Stimulated activated effector memory CD8-positive, alpha-beta T cell treated with anti-CD3 and anti-CD28 coated beads, Interleukin-12 subunit alpha, Interleukin-12 subunit beta, amount 100 ng/mL, for 72 hours (primary cell): ENCODE results near the gene KLHL8.

ENCODE experiments used
- ATAC-seq: fragments of 150-1000 bp; cut with Tn5 transposase; 2 replicates; pipeline ENCODE4 v1.10.0; 2021
- DNase-seq, 2 donors: peaks; one replicate each; pipeline ENCODE4 v3.0.0; 2021 to 2022; ENCODE audit warnings: low spot score in 2 of 2
- H3K27ac Mint-ChIP-seq: one replicate; pipeline ENCODE4 v1.8.0; 2022; ENCODE audit warnings: mild to moderate bottlenecking, mixed read lengths
- H3K36me3 Mint-ChIP-seq: one replicate; pipeline ENCODE4 v1.8.0; 2022; ENCODE audit warnings: mild to moderate bottlenecking, mixed read lengths
- H3K4me1 Mint-ChIP-seq: one replicate; pipeline ENCODE4 v1.8.0; 2022; ENCODE audit warnings: mixed read lengths
- H3K4me3 Mint-ChIP-seq: one replicate; pipeline ENCODE4 v1.8.0; 2022; ENCODE audit warnings: mild to moderate bottlenecking, mixed read lengths
- H3K9me3 Mint-ChIP-seq: one replicate; pipeline ENCODE4 v1.8.0; 2022; ENCODE audit warnings: mixed read lengths

KLHL8 gene

DNA sequence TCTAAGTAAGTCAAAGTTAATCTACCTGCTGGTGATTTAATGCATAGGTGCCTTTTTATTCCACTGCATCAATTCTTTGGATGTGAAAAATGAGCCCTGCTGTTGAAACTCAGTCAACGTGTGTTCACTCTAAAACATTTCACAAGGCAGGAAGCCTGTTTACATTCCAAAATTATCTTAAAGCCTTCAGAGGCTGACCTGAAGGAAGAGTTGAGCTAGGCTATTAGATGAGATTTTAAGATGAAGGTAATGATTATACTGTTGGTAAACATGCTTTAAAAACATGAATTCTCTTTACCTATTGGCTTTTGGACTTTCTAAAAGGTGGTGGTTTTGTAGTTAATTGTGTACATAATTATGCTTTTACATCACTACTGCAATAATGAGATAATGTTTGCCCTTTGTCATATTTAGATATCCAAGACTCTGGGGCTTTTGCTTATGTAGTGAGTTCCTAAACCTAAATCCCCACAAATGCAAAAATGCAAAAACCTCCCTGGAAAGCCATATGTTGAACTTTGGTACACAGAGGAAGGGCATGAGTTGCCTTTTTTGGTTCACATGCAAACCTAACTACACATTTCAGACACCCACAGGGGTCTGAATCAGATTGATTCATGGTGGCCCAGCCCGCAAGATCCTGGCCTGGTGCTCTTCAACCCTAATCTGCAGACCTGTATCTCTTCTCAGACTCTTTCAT lies 92.3 kb downstream of the KLHL8 start:
- H3K27ac Mint-ChIP-seq = no peak overlapping the region
- peaks cover 4% of the 10 kb centered on the region for H3K4me1 Mint-ChIP-seq
- H3K9me3 Mint-ChIP-seq = no peaks in the 10 kb centered on the region
- ATAC-seq = no peak
- no peak for DNase-seq
- H3K36me3 Mint-ChIP-seq = peaks cover 100% of the 10 kb centered on the region
- H3K4me3 Mint-ChIP-seq = no peak overlapping the region

DNA sequence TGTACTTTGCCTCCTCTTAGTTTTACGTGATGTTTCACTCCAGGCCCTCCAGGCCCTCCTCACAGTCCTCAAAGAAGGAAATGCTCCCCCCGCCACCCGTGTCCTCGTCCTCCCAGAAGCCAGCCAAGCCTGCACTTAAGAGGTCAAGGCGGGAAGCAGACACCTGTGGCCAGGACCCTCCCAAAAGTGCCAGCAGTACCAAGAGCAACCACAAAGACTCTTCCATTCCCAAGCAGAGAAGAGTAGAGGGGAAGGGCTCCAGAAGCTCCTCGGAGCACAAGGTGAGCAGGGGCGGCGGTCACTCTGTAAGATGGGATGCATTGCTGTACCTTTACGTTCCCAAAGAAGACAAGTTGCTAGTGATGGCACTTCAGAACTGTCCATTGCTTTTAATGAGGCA lies 94.4 kb downstream of the KLHL8 start:
- no peak for DNase-seq
- no peaks in the 10 kb centered on the region for H3K9me3 Mint-ChIP-seq
- H3K4me3 Mint-ChIP-seq = no peak overlapping the region
- H3K4me1 Mint-ChIP-seq = peaks cover 12% of the 10 kb centered on the region
- peaks cover 89% of the 10 kb centered on the region for H3K36me3 Mint-ChIP-seq
- ATAC-seq = no peak
- peak overlapping the region; percentile 52 for H3K27ac Mint-ChIP-seq

DNA sequence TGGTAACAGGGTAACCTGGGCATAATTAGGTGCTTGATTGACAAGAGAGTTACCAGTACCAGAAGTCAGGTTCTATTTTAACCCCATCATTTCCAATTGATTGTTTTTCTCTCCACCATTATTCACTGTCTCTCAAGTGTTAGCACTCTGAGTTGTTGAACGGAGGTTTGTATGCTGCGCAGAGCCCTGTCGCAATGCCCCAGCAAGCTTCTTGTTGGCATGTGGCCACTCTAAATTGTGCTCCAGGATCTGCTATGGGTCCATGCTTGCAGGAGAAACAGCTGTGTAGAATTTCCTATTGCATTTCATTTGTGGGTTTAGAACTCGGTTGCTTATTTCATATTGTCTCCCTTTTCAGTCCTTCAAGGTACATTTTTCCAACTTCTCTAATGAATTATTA lies 98.2 kb downstream of the KLHL8 start:
- DNase-seq (no peak), ATAC-seq (no peak)
- H3K27ac Mint-ChIP-seq = peak overlapping the region; percentile 15
- H3K4me1 Mint-ChIP-seq = peaks cover 23% of the 10 kb centered on the region
- H3K4me3 Mint-ChIP-seq = no peak overlapping the region
- peaks cover 76% of the 10 kb centered on the region for H3K36me3 Mint-ChIP-seq
- H3K9me3 Mint-ChIP-seq = no peaks in the 10 kb centered on the region

DNA sequence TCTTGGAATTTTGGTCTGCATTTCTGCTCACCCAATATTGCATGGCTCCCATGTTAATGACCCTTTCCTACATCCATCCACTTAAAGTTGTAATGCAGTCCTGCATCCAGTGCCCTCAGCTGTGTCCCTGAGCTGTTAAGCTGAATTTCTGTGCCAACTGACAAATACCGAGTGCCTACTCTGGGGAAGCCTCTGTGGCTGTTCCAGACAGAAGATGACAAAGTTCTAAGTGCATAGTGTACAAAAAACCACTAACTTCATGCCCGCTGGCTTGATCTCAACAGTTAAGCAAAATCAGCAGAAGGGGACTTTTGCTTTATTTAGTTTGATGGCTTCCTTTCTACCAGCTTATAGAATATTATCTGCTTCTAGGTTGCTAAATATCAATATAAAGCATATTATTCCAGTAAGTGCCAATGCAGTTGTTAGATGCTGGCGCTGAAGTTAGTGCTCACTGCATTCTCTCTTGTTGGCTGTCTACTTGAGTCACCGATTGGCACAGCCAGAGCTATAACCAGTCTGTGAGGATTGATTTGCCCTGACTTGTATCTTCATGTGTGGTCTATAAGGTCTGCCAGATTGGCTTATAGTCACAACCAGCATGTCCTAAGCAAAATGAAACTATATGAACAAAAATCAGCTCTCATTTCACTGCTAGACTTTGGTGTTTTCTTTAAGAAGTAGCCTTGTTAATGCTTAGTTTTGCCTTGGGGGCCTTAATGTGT lies 98.9 kb downstream of the KLHL8 start:
- H3K4me3 Mint-ChIP-seq = no peak overlapping the region
- peak overlapping the region; percentile 88 for H3K27ac Mint-ChIP-seq
- no peak for ATAC-seq
- H3K4me1 Mint-ChIP-seq = peaks cover 23% of the 10 kb centered on the region
- peaks cover 76% of the 10 kb centered on the region for H3K36me3 Mint-ChIP-seq
- DNase-seq = no peak
- no peaks in the 10 kb centered on the region for H3K9me3 Mint-ChIP-seq

DNA sequence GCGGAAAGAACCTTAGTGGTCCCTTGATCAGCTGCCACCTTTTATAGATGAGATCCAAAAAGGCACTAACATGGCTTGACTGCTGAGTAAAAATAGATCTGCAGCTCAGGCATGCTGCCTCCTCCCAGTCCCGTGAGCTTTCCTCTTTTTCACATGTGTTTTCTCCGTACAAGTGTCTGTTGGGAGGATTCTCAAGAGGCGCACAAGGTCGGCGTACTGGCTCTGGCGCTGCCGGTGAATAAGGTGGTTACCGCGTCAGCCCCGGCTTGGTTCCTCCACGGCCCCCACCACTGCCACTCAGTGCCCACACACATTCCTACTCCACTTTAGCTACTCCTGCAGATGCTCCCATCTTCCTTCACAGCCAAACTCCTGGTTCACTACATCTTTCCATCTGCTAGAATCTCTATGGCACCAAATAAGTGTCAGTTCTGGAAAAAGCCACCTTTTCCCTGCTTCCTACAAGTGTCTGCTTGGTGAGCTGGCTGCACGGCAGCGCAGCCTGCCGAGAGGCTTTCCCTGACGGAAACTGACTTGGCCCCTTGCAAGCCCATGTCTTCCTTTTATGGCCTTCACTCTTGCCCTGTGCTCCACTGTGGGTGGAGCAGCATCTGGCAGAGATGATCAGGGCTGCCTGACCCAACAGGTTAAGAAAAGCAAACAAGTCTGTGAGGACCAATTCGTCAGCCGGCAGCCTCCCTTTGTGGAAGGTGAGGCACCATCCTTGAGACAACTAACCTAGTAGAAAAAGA lies 99.8 kb downstream of the KLHL8 start:
- peaks cover 76% of the 10 kb centered on the region for H3K36me3 Mint-ChIP-seq
- no peak overlapping the region for H3K4me3 Mint-ChIP-seq
- peaks cover 22% of the 10 kb centered on the region for H3K4me1 Mint-ChIP-seq
- H3K27ac Mint-ChIP-seq = peak overlapping the region; percentile 88
- H3K9me3 Mint-ChIP-seq = no peaks in the 10 kb centered on the region
- DNase-seq = no peak
- no peak for ATAC-seq

DNA sequence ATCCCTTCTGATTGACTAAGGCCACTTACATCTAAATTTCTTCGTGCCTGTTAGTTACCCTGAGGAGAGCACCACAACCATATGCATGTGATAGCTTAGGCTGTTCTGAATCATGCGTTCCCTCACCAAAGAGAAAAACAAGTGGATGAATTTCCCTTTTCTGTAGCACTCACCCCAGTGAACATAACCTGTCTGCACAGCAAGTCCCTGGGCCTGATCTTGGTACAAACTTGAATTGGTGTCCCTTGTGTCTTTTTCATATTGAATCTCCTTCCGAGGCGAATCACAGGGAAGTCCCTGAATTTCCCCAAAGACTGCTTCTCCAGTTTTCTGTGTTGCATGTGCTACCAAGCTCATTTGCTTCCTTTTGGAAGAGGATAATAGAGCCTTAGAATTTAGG lies 100.4 kb downstream of the KLHL8 start:
- Mint-ChIP-seq H3K4me3 (no peak overlapping the region), H3K36me3 (peaks cover 76% of the 10 kb centered on the region), H3K4me1 (peaks cover 18% of the 10 kb centered on the region), H3K27ac (peak overlapping the region; percentile 88), H3K9me3 (no peaks in the 10 kb centered on the region)
- ATAC-seq = peak; percentile 69
- DNase-seq = no peak

DNA sequence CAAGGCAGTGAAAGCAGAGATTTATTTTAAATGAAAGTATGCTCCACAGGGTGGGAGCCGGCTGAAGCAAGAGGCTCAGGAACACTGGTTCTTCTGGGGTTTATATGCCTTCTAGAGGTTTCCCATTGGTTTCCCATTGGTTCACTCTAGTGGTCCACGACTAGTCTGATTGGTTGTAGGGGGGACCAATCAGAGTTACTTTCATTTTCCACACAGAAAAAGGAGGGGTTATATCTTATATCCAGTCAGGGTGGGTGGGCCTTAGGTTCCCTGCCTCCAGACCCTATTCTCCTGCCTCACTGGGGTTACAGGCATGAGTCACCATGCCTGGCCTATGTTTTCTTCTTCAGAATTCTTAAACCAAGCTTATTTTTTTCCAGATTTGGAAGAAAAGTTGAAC lies 101.6 kb downstream of the KLHL8 start:
- DNase-seq (no peak), ATAC-seq (peak; percentile 34)
- Mint-ChIP-seq H3K27ac (no peak overlapping the region), H3K4me1 (peaks cover 18% of the 10 kb centered on the region), H3K36me3 (peaks cover 76% of the 10 kb centered on the region), H3K9me3 (no peaks in the 10 kb centered on the region), H3K4me3 (no peak overlapping the region)

DNA sequence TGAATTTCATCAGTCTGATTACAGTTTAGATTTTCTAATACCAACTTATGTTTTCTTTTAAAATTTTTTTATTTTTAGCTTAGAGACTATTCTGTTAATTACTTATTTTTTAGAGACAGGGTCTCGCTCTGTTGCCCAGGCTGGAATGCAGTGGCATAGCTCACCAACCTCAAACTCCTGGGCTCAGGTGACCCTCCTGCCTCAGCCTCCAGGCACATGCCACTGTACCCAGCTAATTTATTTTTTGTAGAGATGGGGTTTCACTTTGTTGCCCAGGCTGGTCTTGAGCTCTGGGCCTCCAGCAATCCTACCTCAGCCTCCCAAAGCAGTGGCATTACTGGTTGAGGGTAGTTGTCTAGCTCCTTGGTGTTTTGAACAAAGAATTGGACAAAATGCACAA lies 102.0 kb downstream of the KLHL8 start:
- DNase-seq = no peak
- no peak overlapping the region for H3K4me3 Mint-ChIP-seq
- H3K36me3 Mint-ChIP-seq = peaks cover 76% of the 10 kb centered on the region
- no peak for ATAC-seq
- H3K4me1 Mint-ChIP-seq = peaks cover 18% of the 10 kb centered on the region
- no peaks in the 10 kb centered on the region for H3K9me3 Mint-ChIP-seq
- H3K27ac Mint-ChIP-seq = no peak overlapping the region

DNA sequence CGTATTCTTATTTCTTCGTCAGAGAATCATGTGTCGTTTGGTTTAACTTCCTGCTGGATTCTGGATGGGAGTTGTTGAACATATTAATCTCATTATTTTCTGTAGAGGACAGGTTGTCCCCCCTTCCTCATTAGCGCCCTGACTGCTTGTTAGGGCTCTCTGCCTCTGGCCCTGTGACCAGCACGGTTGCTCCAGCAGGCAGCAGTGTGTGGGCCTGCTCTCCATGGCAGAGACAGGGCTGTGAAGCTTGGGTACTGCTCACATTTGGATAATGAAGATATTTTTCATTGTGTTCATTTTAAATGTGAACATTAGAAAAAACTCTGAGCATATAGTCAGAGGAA lies 102.7 kb downstream of the KLHL8 start:
- H3K36me3 Mint-ChIP-seq = peaks cover 70% of the 10 kb centered on the region
- no peak overlapping the region for H3K4me3 Mint-ChIP-seq
- DNase-seq = no peak
- H3K27ac Mint-ChIP-seq = no peak overlapping the region
- H3K4me1 Mint-ChIP-seq = peaks cover 18% of the 10 kb centered on the region
- no peak for ATAC-seq
- no peaks in the 10 kb centered on the region for H3K9me3 Mint-ChIP-seq

DNA sequence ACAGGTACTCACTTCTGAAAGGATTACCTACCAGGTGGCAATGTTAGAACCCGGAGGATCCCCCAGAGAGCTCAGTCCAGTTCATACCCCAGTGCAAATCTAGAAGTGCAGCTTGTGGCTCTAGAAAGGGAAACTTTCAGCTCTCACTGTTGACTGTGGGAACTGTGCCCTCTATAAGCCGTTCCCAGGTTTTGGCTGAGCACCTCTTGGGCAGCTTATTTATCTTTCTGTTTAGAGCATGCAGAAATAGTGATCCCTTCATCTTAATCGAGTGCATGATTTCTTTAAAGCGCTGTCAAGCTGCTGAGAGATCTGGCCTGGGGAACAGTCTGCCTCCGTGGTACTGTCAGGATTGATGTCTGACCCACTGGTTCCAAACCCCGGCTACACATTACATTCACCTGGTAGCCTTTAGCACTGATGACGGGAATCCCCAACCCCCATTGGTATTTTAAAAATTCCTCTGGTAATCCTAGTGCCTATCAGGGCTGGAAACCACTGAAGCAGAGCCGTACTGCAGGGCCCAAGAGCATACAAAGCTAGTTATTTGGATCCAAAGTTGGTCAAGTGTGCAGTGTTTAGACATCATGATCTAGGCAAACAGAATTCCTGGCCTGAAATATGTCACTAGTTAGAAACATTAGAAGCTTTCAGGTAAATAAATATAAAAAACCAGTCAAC lies 103.2 kb downstream of the KLHL8 start:
- Mint-ChIP-seq H3K4me3 (no peak overlapping the region), H3K27ac (peak overlapping the region; percentile 12), H3K4me1 (peaks cover 18% of the 10 kb centered on the region), H3K36me3 (peaks cover 70% of the 10 kb centered on the region), H3K9me3 (no peaks in the 10 kb centered on the region)
- no peak for ATAC-seq
- DNase-seq = no peak

DNA sequence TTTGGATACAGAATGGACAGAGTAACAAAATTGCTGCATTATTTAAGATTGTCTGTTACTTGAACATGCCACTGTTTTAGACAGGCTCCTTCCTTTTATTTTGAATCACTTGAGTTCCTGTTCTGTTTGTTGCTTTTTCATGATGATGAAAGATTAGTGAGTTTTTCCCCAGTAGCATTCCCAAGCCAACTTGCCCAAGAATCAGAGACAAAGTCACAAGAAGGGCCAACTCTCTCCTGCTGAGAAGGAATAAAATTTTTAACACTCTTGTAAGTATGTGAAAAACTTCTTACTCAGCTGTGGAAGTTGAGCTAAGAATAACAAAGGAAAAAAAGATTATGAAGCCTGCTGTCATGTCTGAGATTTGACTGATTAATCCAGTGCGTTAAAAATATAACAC lies 104.2 kb downstream of the KLHL8 start:
- peaks cover 13% of the 10 kb centered on the region for H3K4me1 Mint-ChIP-seq
- DNase-seq = no peak

DNA sequence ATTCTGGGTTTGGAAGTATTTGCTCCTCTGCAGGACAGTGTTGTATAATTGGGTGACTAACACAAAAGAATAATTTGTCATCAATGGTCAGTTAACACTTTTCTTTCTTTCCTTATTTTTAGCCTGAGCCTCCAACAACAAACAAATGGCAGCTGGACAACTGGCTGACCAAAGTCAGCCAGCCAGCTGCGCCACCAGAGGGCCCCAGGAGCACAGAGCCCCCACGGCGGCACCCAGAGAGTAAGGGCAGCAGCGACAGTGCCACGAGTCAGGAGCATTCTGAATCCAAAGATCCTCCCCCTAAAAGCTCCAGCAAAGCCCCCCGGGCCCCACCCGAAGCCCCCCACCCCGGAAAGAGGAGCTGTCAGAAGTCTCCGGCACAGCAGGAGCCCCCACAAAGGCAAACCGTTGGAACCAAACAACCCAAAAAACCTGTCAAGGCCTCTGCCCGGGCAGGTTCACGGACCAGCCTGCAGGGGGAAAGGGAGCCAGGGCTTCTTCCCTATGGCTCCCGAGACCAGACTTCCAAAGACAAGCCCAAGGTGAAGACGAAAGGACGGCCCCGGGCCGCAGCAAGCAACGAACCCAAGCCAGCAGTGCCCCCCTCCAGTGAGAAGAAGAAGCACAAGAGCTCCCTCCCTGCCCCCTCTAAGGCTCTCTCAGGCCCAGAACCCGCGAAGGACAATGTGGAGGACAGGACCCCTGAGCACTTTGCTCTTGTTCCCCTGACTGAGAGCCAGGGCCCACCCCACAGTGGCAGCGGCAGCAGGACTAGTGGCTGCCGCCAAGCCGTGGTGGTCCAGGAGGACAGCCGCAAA lies 106.0 kb downstream of the KLHL8 start:
- Mint-ChIP-seq H3K36me3 (peaks cover 82% of the 10 kb centered on the region), H3K9me3 (no peaks in the 10 kb centered on the region), H3K4me3 (no peak overlapping the region), H3K27ac (no peak overlapping the region), H3K4me1 (no peaks in the 10 kb centered on the region)
- no peak for DNase-seq
- ATAC-seq = no peak

More for the DNA sequence above, 104.2 kb downstream of the KLHL8 start:
- ATAC-seq = no peak
- H3K36me3 Mint-ChIP-seq = peaks cover 79% of the 10 kb centered on the region
- peak overlapping the region; percentile 12 for H3K27ac Mint-ChIP-seq
- no peak overlapping the region for H3K4me3 Mint-ChIP-seq
- no peaks in the 10 kb centered on the region for H3K9me3 Mint-ChIP-seq

DNA sequence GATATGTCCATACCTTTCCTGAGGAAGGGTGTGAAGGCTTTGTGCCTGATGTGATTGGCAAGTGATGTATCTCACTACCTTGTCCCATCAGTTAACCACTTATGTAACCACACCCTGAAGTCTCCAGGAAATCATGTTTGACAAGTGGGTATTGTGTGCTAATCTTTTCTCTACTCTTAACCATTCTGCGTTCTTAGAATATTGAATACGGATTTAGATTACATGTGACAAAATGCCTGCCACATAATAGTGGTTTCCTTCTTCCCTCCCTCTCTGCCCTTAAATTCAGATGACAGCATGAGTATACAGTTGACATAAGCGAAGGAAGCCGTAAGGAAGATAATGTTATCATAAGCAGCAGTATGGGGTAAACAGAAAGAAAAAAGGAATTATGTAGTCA lies 108.4 kb downstream of the KLHL8 start:
- Mint-ChIP-seq H3K27ac (no peak overlapping the region), H3K4me1 (peaks cover 6% of the 10 kb centered on the region), H3K4me3 (no peak overlapping the region), H3K9me3 (no peaks in the 10 kb centered on the region), H3K36me3 (peaks cover 89% of the 10 kb centered on the region)
- no peak for DNase-seq
- ATAC-seq = no peak
